SH-SY5Y (cell line): ENCODE data around the gene MOXD1.

Source experiments
- GATA2 ChIP-seq: IDR thresholded peaks from 2 replicates; pipeline ENCODE4 v1.6.1; 2011; ENCODE audit warnings: mild to moderate bottlenecking, low read depth, low read length
- GATA3 ChIP-seq: IDR thresholded peaks from 2 replicates; pipeline ENCODE4 v1.6.1; 2011; ENCODE audit warnings: low read depth, mild to moderate bottlenecking, low read length, moderate library complexity

DNA sequence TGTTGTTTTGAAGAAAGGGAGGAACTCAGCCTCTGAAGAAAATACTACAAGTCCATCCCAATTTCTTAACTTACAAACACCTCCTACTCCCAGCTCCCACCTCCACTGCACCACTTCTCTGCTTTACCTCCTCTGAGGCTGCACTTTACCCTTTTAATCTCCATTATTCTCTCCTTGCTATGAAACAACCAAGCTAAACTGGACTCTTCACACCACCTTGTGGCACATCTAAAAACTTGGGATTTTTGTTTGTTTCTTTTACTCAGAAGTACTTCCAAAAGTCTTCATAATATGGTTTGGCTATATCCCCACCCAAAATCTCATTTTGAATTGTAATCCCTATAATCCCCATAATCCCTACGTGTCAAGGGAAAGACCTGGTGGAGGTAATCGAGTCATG lies 142.2 kb downstream of the MOXD1 start:
- TF ChIP-seq GATA3 (no peak), GATA2 (no peak)
